KMS-11 (cell line): ENCODE results near the gene BBS7.

Experiments used
- H2AFZ ChIP-seq: fragments of 200-600 bp; sonication (generic); 2 replicates; pipeline ENCODE4 v1.6.1; 2016; ENCODE audit warnings: antibody characterized with exemption, mixed run types, low read depth
- H3K27ac ChIP-seq: fragments of 200-600 bp; sonication (generic); 2 replicates; pipeline ENCODE4 v1.6.1; 2016; ENCODE audit warnings: mild to moderate bottlenecking, mixed run types
- H3K27me3 ChIP-seq: fragments of 200-600 bp; sonication (generic); 2 replicates; pipeline ENCODE4 v1.6.1; 2017; ENCODE audit warnings: mild to moderate bottlenecking, low read depth, mixed run types, moderate library complexity; ENCODE audit not compliant: insufficient read depth
- H3K36me3 ChIP-seq: fragments of 200-600 bp; sonication (generic); 2 replicates; pipeline ENCODE4 v1.6.1; 2017; ENCODE audit warnings: mild to moderate bottlenecking, mixed run types; ENCODE audit not compliant: insufficient read depth
- H3K4me1 ChIP-seq: fragments of 200-600 bp; sonication (generic); 2 replicates; pipeline ENCODE4 v1.6.1; 2016; ENCODE audit warnings: mild to moderate bottlenecking, low read depth, mixed run types; ENCODE audit not compliant: poor library complexity, severe bottlenecking
- H3K4me2 ChIP-seq: fragments of 200-600 bp; sonication (generic); 2 replicates; pipeline ENCODE4 v1.7.0; 2016; ENCODE audit warnings: mild to moderate bottlenecking, mixed run types
- H3K4me3 ChIP-seq: fragments of 200-600 bp; sonication (generic); IDR thresholded peaks from 2 replicates; pipeline ENCODE4 v1.6.1; 2017; ENCODE audit warnings: low read depth, low read length, mixed read lengths; ENCODE audit not compliant: insufficient read depth
- H3K79me2 ChIP-seq: fragments of 200-600 bp; sonication (generic); 2 replicates; pipeline ENCODE4 v1.6.1; 2016; ENCODE audit warnings: low read depth, mixed run types; ENCODE audit not compliant: insufficient read depth
- H3K9ac ChIP-seq: fragments of 200-600 bp; sonication (generic); 2 replicates; pipeline ENCODE4 v1.6.1; 2016; ENCODE audit warnings: mild to moderate bottlenecking, mixed run types
- H4K20me1 ChIP-seq: fragments of 200-600 bp; sonication (generic); 2 replicates; pipeline ENCODE4 v1.6.1; 2016; ENCODE audit warnings: mild to moderate bottlenecking, mixed run types; ENCODE audit not compliant: insufficient read depth
- TF ChIP-seq, protein P1 (sequence below): fragments of 200-600 bp; sonication (generic); conservative IDR thresholded peaks from 2 replicates; pipeline ENCODE4 v1.6.1; 2017; ENCODE audit warnings: low read depth, mild to moderate bottlenecking, antibody characterized with exemption, low read length, moderate library complexity, mixed read lengths

Gene BBS7

DNA sequence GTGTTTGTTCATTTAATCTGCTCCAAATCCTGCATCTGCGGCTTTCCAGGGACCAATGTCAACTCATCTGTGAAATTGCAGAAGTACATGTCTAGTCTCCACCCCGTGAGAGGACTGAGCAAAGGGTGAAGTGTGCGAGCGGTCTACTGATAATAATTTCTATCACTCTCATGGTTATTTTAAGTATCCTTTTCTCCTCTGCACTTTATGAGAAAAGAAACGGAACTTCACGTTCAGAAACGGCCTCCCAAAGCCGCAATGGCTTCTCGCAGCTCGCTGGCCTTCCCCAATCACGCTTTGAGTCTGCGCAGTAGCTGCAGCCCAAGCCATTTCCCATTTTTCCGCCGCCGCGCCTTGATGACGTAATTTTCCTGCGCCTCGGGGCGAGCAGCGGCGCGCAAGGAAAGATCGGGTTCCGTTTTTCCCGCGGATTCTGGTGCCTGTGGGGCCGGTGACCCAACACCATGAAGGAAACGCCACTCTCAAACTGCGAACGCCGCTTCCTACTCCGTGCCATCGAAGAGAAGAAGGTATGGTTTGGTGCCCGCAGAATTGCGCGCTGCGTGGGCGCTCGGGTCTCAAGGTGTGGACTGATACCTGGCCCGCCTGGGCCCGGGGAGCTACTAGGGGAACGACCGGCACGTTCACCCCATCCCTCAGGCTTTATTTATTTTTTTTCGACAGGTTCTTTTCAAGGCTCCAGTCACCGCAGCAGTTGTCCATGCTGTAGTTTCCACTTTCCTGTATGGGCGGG lies 69.1 kb downstream of the BBS7 start, which contains the start of gene EXOSC9:
TSS of gene EXOSC9 (plus strand) at position 363 of the 754 bp plus-strand sequence. CDS start at position 465, 102 bp downstream.
- TF ChIP-seq, protein P1, sequence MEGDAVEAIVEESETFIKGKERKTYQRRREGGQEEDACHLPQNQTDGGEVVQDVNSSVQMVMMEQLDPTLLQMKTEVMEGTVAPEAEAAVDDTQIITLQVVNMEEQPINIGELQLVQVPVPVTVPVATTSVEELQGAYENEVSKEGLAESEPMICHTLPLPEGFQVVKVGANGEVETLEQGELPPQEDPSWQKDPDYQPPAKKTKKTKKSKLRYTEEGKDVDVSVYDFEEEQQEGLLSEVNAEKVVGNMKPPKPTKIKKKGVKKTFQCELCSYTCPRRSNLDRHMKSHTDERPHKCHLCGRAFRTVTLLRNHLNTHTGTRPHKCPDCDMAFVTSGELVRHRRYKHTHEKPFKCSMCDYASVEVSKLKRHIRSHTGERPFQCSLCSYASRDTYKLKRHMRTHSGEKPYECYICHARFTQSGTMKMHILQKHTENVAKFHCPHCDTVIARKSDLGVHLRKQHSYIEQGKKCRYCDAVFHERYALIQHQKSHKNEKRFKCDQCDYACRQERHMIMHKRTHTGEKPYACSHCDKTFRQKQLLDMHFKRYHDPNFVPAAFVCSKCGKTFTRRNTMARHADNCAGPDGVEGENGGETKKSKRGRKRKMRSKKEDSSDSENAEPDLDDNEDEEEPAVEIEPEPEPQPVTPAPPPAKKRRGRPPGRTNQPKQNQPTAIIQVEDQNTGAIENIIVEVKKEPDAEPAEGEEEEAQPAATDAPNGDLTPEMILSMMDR: no peak
- Histone ChIP-seq H3K36me3 (peaks cover 4% of the 10 kb centered on the region; the same call in 1 of the 2 replicates), H4K20me1 (no peaks in the 10 kb centered on the region), H3K4me2 (peak within 1 kb of the TSS; percentile 94), H2AFZ (peak within 1 kb of the TSS; percentile 99), H3K4me3 (peak within 1 kb of the TSS; percentile 67), H3K79me2 (peaks cover 19% of the 10 kb centered on the region; the same call in 1 of the 2 replicates), H3K4me1 (peaks cover 35% of the 10 kb centered on the region), H3K27ac (peak within 1 kb of the TSS; percentile 78), H3K27me3 (no peaks in the 10 kb centered on the region), H3K9ac (peak within 1 kb of the TSS; percentile 88)

DNA sequence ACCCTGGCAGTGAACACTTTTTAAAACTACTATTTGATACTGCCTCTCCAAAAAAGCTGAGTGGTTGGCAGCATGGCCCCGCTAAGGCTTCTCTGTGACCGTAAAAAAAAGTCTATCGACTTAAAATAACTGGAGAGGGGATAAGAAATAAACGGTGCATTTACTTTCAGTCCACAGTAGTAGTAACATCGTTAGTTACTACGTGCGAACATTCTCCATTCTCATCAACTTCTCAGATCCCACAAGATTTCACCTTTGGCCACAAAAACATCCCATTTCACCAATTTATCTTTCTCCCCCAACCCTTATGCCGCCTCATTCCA lies 69.7 kb downstream of the BBS7 start:
- no peaks in the 10 kb centered on the region for H3K27me3 ChIP-seq
- TF ChIP-seq, protein P1: no peak
- H3K4me2 ChIP-seq: peak overlapping the region; percentile 94
- no peaks in the 10 kb centered on the region for H4K20me1 ChIP-seq
- no peaks in the 10 kb centered on the region; the same call in 1 of the 2 replicates for H3K36me3 ChIP-seq
- peak overlapping the region; percentile 99 for H2AFZ ChIP-seq
- peak overlapping the region; percentile 67 for H3K4me3 ChIP-seq
- peaks cover 19% of the 10 kb centered on the region; the same call in 1 of the 2 replicates for H3K79me2 ChIP-seq
- H3K9ac ChIP-seq: peak overlapping the region; percentile 88
- peaks cover 35% of the 10 kb centered on the region for H3K4me1 ChIP-seq
- peak overlapping the region; percentile 78 for H3K27ac ChIP-seq

DNA sequence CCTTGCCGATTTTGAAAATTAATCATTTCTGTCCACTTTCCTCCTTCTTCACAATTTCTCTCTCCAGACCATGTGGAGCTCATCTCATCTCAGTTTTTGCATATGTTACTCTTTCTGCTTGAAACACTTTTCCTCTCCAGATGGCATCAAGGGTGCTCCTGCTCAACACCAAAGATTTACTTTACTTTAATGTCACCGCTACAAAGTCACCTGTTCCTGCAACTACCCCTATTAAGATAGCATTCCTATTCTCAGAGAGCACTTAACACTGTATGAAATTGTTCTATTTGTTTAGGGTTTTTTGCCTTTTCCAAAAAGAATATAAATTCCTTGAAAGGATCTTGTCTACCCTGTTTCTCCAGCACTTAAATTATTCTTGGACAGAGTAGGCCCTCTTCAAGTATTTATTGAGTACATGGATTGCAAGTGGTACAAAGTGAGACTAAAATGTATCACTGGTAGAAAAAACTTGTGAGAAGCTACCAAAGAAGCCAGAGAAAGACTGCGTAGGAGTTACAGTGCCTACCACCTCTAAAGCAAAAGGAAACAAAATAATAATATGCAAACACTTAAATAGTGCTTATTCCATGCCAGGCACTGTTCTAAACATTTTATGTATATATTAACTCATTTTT lies 70.3 kb downstream of the BBS7 start:
- no peak overlapping the region for H3K9ac ChIP-seq
- TF ChIP-seq, protein P1: no peak
- H3K27me3 ChIP-seq: no peaks in the 10 kb centered on the region
- H3K36me3 ChIP-seq: no peaks in the 10 kb centered on the region; the same call in 1 of the 2 replicates
- H3K4me2 ChIP-seq: peak overlapping the region; percentile 94; the same call in 1 of the 2 replicates
- H3K79me2 ChIP-seq: peaks cover 19% of the 10 kb centered on the region; the same call in 1 of the 2 replicates
- no peaks in the 10 kb centered on the region for H4K20me1 ChIP-seq
- H3K4me3 ChIP-seq: no peak overlapping the region
- no peak overlapping the region for H3K27ac ChIP-seq
- H3K4me1 ChIP-seq: peaks cover 35% of the 10 kb centered on the region
- H2AFZ ChIP-seq: peak overlapping the region; percentile 99

DNA sequence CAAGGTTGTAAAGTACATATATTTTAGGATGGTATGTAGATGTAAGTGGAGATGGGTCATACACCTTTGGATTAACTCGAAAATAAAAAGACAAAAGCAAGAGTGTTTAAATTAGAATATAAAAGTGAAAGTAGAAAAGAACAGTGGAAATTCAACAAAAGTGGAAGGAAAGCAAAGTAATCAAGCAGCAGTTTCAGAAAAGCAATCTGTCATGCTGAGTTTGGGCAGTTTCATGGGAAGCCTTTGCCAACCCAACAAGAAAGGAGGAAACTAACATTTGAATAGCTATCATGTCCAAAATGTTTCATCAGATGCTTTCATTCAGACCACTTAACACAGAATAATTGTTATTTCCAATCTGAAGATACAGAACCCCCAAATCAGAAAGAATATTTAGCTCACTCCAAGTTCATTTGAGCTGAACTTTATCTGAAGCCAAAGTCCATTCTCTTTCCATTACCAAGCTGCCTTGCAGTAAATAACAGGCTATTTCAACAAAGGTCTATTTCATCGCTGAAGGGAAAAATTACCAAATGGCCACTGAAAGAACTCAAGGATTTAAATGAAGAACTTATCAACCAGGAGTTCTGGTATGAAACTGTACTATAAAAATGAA lies 71.0 kb downstream of the BBS7 start:
- H3K4me1 ChIP-seq: peaks cover 35% of the 10 kb centered on the region
- H3K9ac ChIP-seq: no peak overlapping the region
- H3K4me3 ChIP-seq: no peak overlapping the region
- H3K27me3 ChIP-seq: no peaks in the 10 kb centered on the region
- H3K36me3 ChIP-seq: no peaks in the 10 kb centered on the region
- H3K79me2 ChIP-seq: peaks cover 19% of the 10 kb centered on the region; the same call in 1 of the 2 replicates
- TF ChIP-seq, protein P1: no peak
- no peak overlapping the region for H2AFZ ChIP-seq
- H3K27ac ChIP-seq: no peak overlapping the region
- H4K20me1 ChIP-seq: no peaks in the 10 kb centered on the region
- peak overlapping the region; percentile 2; the same call in 1 of the 2 replicates for H3K4me2 ChIP-seq
